Stimulated activated CD4-positive, alpha-beta T cell treated with anti-CD3 and anti-CD28 coated beads, Interleukin-15, amount 100 ng/mL, for 48 hours (primary cell): ENCODE measurements around the gene GSK3B.
A peak's percentile ranks its signal among the peaks of the same experiment; 100 is the strongest.
"Not testable (repeated sequence)": the region's sequence is repeated elsewhere in the genome, so short reads cannot be mapped to it uniquely, and the experiment has no call there.

Experiments
- DNase-seq, 2 donors: peaks; one replicate each; pipeline ENCODE4 v3.0.0-alpha.2; 2020; ENCODE audit warnings: low read depth in 2 of 2

The GSK3B gene

DNA sequence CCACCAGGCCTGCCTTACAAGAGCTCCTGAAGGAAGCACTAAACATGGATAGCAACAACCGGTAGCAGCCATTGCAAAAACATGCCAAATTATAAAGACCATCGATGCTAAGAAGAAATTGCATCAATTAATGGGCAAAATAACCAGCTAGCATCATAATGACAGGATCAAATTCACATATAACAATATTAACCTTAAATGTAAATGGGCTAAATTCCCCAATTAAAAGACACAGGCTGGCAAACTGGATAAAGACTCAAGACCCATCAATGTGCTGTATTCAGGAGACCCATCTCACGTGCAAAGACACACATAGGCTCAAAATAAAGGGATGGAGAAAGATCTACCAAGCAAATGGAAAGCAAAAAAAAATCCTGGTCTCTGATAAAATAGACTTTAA lies 88.5 kb downstream of the GSK3B start:
- DNase-seq = not testable (repeated sequence)

DNA sequence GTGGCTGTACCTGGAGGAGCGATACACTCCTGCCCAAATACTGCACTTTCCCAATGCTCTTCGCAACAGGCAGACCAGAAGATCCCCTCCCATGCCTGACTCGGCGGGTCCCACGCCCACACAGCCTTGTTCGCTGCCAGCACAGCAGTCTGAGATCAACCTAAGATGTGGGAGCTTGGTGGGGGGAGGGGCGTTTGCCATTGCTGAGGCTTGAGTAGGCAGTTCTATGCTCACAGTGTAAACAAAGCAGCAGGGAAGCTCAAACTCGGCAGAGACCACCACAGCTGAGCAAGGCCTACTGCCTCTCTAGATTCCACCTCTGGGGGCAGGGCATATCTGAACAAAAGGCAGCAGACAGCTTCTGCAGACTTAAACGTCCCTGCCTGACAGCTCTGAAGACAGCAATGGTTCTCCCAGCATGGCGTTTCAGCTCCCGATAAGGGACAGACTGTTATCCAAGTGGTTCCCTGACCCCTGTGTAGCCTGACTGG lies 90.2 kb downstream of the GSK3B start:
- DNase-seq = peak in 1 of 2 donors; percentile 3

DNA sequence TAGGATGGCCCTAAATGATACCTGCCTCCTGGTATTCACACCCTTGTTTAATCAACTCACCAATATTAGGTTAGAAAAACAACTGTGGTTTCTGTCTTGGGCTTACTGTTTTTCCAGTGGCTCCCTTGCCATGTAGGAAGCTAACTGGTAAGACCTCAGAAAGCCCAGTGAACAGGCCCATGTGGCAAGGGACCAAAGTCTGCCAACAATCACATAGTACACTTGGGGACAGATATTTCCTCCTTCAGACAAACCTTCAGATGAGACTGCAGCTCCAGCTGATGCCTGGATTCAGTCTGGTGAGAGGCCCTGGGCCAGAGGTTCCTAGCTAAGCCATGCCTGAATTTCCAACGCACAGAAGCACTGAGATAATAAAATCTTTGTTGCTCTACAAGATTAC lies 96.1 kb downstream of the GSK3B start:
- no peak for DNase-seq

DNA sequence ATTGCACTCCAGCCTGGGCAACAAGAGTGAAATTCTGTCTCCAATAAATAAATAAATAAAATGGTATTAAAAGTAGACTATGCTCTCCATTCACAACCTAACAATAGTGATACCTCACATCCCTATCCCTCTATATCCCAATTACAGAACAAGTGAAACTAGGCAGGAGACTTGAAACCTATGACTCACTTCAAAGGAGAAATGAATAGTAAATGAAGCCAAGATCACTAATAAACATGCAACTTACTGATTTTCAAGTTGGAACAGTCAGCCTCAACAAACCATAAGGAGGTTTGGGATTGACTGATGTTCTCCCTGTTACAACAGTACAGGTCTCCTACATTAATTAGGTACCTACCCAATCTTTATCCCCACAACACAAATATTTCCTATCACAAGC lies 103.4 kb downstream of the GSK3B start:
- DNase-seq = no peak

DNA sequence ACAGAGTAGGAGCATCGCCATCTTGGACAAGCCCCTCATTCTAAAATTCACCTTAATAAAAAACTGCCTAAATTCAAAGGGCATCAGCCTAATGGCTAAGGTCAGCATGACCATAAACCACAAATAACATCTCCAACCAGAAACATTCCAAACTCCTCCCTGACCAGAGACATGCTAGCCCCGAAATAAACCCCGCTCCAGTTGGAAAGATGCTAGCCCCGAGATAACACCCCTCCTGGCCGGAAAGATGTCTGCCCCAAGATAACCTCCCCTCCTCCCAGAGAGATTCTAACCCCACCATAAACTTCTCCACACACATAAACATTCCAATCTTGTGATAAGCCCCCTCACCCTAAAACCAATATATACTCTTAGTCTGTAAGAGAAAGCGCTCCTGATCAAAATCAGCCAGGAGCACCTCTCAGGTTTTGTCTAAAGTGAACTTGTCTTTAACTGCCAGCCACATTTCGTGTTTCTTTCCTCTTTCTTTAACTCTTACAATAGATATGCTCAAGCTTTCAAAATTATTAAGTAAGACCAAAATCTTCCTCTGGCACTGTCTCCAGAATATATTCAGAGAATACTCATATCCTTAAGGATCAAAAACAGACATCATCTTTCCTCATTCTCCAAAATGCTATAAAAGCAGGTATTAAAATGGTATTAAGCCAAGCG lies 104.1 kb downstream of the GSK3B start:
- DNase-seq = no peak

DNA sequence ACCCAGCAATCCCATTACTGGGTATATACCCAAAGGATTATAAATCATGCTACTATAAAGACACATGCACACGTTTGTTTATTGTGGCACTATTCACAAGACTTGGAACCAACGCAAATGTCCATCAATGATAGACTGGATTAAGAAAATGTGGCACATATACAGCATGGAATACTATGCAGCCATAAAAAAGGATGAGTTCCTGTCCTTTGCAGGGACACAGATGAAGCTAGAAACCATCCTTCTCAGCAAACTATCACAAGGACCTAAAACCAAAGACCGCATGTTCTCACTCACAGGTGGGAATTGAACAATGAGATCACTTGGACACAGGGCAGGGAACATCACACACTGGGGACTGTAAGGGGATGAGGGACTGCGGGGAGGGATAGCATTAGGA lies 107.4 kb downstream of the GSK3B start:
- DNase-seq = not testable (repeated sequence)

DNA sequence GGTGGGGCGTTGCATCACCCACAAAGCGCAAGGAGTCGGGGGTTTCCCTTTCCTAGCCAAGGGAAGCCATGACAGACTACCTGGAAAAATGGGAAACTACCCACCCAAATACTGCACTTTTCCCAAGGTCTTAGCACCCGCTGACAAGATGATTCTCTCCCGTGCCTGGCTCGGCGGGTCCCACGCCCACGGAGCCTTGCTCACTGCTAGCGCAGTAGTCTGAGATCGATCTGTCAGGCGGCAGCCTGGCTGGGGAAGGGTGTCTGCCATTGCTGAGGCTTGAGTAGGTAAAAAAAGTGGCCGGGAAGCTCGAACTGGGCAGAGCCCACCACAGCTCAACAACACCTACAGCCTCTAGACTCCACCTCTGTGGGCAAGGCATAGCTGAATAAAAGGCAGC lies 112.9 kb downstream of the GSK3B start:
- no peak for DNase-seq

DNA sequence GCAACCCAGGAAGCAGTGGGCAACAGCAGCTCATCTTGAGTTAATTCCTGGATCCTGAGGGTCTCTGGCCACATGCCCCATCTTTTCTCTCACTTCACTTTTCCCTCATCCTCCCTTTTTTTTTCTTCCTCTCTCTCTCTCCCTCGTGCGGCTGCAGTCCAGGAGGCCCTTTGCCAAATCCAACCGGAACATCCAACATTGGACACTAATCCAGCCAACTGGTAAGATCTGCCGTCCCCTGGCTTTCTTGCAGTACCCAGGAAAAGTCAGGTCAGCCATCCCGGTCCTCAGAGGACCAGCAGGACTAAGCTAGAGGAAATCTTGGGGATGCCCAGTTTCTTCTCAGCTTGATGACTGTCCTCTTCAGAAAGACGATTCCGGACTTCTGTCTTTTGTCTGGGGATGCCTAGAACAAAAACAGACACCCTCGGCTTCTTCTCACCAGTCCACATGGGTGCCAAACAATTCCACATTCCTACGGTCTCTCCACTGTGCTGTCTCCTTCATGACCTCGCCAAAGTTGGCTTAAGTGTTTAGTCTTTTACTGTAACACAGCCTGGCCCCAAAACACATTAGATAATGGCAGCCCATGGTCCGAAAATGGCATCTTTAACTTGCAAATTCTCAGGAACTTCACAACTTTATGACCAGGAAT lies 115.6 kb downstream of the GSK3B start:
- no peak for DNase-seq

DNA sequence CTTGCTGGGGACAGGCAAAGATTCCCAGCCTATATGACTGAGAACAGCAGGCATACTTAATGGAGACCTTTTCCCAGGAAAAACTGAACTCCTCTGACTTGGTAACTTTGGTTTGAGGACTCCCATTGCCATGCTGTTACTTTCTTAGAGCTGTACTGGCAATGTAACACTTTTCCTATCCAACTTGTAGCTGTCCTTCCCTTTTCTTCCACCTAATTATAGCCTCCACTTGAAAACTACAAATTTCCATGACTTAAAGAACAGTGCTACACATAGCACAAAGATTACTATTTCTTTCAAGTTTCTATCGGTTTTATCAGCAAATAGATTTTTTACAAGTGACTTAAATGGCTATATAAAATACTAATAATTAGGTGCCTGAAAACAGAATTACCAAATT lies 116.9 kb downstream of the GSK3B start:
- DNase-seq = no peak

DNA sequence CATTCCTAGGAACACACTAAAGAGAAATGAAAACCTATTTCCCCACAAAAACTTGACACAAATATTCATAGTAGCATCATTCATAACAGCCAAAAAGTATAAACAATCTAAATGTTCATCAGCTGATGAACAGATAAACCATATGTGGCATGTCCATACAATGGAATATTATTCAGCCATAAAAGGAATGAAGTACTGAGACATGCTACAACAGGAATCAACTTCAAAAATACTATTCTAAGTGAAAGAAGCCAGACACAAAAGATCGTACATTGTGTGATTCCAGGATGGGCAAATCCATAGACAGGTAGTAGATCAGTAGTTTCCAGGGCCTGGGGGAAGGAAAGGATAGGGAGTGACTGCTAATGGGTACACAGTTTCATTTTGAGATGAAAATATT lies 118.0 kb downstream of the GSK3B start:
- no peak for DNase-seq

DNA sequence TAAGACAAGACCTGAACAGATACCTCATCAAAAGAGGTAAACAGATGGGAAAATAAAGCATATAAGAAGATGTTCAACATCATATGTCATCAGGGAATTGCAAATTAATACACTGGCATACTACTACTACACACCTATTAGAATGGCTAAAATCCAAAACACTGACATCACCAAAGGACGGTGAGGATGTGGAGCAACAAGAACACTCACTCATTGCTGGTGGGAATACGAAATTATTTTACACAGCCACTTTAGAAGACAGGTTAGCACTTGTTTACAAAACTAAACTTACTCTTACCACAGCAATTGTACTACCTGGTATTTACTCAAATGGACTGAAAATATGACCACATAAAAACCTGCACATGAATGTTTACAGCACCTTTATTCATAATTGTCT lies 119.6 kb downstream of the GSK3B start:
- no peak for DNase-seq

DNA sequence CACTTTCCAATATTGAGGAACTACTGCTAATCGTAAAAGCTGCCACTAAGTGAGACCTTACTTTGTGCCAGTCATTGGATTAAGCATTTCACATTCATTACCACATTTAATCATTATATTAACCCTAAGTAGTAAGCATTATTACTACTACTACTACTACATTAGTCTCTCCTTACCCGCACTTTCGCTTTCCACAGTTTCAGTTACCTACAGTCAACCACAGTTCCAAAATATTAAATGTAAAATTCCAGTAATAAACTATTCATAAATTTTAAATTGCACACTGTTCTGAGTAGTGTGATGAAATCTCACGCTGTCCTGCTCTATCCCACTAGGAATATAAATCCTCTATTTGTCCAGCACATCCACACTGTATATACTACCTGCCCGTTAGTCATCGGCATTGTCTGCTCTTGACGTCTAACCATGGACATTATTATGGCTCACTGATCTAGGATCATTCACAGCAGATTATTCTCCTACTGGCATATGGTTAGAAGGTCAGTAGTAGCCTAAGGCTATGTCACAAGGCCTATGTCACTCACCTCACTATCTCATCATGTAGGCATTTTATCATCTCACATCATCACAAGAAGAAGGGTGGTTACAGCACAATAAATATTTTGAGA lies 121.1 kb downstream of the GSK3B start:
- no peak for DNase-seq

DNA sequence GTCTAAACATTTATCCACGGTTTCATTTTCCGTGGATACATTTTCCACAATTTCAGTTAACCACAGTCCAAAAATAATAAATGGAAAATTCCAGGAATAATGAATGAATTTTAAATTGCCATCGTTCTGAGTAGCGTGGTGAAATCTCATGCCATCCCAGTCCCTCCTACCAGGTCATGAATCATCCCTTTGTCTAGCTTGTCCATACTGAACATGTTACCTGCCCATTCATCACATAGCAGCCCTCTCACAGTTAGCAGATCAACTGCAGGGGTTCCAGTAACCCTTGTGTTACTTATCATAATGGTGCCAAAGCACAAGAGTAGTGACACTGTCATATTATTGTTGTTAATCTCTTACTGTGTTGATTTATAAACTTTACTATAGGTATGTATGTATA lies 124.5 kb downstream of the GSK3B start:
- no peak for DNase-seq

DNA sequence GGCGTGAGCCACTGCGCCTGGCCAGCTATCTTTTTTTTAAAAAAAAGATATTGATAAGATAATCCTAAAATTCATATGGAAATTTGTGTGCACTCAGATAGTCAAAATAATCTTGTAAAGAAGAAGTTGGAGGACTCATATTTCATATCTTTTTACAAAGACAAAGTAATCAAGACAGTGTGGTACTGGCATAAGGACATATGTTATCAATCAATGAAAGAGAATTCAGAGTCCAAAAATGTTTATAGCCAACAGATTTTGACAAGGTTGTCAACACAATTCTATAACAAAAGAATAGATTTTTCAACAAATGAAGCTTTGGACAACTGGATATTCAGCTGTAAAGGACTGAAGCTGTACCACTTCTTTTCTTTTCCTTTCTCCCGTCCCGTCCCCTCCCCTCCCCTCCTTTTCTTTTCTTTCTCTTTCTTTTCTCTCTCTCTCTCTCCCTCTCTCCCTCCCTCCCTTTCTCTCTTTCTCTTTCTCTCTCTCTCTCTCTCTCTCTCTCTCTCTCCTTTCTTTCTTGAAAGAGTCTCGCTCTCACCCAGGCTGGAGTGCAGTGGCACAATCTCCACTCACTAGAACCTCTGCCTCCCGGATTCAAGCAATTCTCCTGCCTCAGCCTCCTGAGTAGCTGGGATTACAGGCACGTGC lies 126.8 kb downstream of the GSK3B start:
- DNase-seq = no peak

DNA sequence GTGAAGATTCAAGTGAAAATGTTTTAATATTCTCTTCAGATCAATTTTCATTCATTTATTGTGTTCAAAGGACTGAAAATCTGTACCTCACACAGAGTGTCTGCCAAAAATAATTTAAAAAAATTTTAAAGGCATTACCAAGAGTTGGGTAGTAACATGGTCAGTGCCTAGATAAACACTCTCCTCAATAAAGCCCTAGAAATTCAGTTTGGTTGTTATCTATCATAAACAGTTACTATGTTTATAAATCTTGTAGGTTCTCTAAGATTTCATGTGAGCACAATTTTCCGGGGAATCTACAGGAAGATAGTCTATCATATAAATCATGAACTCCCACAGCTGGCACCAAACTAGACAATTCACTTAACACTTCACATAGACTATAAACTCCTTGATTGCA lies 128.6 kb downstream of the GSK3B start:
- DNase-seq = no peak

DNA sequence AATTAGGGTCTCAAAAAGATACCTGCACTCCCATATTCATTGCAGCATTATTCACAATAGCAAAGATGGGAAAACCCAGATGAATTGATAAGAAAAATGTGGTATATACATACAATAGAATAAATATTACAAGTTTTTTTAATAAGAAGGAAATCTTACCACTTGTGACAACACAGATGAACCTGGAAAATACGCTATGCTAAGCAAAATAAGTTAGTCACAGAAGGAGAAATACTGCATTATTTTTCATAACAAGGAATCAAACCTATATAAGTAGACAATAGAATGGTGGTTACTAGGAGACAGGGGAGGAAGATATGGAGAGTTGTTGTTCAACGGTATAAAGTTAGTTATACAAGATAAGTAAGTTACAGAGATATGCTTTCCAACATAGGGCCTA lies 130.0 kb downstream of the GSK3B start:
- no peak for DNase-seq

DNA sequence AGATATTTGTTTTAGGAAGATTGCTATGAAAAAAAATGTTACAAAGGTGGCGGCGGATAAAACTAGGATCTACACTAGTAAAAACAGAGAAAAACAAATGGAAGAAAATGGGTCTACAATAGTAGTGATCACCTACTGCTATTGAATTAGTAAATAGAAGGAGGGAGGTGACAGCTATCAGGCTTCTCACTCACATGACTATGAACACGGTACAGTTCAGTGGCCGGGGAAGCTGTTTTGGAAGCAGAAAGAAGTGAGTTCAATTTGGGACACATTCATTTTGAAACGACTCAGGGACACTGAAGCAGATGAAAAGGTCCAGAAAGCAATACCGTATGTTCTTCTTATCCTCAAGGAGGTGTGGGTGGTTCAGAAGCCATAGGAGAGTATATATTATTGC lies 138.3 kb downstream of the GSK3B start:
- no peak for DNase-seq

DNA sequence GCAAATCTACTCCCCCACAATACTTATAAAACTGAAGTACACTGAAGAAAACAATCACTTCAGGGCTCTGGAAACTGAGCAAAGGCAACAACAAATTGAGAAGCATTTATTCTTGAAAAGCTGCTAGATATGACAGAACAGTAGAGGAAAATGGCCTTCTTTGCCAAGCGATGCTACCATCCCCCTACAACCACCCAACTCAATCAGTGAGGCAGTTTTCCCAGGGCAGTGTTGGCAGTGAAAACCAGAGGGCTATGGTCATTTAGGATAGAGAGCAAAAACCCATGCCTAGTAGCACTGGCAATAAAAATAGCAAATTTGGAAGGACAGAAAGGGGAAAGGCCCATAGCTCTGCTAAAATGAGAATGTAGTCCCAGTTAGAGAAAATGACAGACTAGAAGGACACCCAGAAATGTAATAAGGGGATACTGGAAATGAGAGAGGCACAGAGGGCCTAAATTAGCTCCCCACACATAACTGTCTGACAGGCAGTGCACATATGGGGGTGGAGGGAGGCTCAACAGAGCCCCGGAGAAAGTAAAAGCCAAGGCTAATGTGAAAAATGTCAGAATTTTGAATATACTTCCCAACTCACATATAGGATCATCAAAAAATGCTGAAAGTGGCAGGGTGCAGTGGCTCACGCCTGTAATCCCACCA lies 143.5 kb downstream of the GSK3B start:
- no peak for DNase-seq

DNA sequence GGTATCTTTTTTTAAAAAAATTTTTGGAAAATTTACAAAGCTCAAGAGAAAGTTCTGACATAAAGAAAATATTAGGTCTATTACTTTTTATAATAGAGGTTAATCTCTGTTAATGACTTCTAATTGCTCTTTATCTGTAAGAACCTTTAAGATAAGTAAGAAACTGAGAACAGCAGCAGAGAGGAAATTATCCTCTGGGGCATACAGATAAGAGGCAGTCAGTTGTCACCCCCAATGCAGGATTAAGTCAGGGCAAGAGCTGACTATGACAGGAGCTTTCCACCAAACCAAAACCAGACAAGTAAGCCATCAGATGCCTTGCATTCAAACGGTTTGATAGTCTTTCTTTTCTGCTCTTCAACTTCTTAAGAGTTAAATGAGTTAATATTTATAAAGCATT lies 149.0 kb downstream of the GSK3B start:
- DNase-seq = no peak

DNA sequence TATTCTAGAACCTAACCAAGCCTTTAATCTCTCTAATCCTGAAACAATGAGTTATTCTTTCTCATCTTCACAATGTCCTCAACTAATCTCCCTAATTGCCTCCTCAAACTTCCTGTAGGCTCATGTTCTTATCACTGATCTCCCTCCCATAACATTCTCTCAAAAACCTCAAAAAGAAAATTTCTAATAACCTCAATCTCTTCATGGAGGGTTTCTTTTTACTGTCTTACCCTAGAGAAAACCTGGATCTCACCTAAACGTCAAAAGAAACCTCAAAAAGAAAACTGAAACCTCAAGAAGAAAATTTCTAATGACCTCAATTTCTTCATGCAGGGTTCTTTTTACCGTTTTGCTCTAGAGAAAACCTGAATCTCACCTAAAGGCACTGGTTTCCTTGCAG lies 150.2 kb downstream of the GSK3B start:
- DNase-seq = no peak

DNA sequence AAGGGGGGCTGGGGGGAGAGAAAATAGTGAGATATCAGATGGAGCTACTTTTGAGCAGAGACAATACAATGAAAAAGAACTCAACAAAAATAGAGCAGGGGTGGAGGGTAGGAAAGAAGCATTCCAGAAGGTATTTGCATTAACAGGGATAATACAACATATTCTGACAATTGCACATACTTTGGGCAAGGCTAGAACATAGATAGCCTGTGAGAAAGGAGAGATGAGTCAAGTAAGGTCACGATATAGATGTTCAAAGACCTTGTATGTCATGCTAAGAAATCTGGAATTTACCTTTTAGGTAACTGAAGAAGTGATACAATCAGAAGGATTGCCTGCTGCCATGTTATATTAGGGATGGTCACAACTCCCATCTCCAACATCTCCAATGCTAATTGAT lies 155.2 kb downstream of the GSK3B start:
- no peak for DNase-seq

DNA sequence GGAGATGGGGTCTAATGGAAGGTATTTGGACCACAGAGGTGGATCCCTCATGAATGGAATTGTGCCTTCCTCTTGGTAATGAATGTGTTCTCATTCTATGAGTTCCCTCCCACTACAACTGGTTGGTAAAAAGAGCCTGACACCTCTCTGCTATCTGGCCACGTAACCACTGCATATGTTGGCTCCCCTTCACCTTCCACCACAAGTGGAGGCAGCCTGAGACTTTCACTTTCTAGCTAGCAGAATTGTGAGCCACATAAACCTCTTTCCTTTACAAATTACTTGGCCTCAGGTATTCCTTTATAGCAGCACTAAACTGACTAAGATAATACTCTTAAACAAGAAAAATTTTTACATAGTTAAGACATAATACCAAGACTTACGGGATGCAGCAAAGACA lies 157.0 kb downstream of the GSK3B start:
- DNase-seq = peak; percentile 35 to 38
